Thymus (tissue), 11 donors: ENCODE measurements around the gene NFKBIA. TPM values are rescaled to one million over a fixed set of nuclear protein-coding genes. Genes with fewer than 3 reads are reported as not detected.
"Not testable (repeated sequence)": the region's sequence is repeated elsewhere in the genome, so short reads cannot be mapped to it uniquely, and the experiment has no call there.

Experiments
- DNase-seq, 9 donors: peaks; one replicate each; pipeline ENCODE4 v3.0.0-alpha.2; 2013; ENCODE audit warnings: low spot score in 9 of 9, low read depth in 6 of 9, missing footprints in 1 of 9
- H3K27ac ChIP-seq, 2 donors: one replicate each; pipeline ENCODE4 v1.5.1; 2013; ENCODE audit warnings: control low read depth in 1 of 2, low read depth in 1 of 2, low read length in 1 of 2, mild to moderate bottlenecking in 1 of 2, moderate library complexity in 1 of 2
- H3K27me3 ChIP-seq, 2 donors: one replicate each; pipeline ENCODE4 v1.5.1; 2013; ENCODE audit warnings: low read length in 1 of 2; ENCODE audit not compliant: control insufficient read depth in 2 of 2, insufficient read depth in 1 of 2
- H3K36me3 ChIP-seq, 2 donors: one replicate each; pipeline ENCODE4 v1.5.1; 2013; ENCODE audit warnings: low read length in 1 of 2, mild to moderate bottlenecking in 1 of 2, moderate library complexity in 1 of 2; ENCODE audit not compliant: control insufficient read depth in 2 of 2, insufficient read depth in 2 of 2
- H3K4me1 ChIP-seq, 2 donors: one replicate each; pipeline ENCODE4 v1.5.1; 2013; ENCODE audit warnings: low read length in 2 of 2; ENCODE audit not compliant: control insufficient read depth in 2 of 2, insufficient read depth in 2 of 2
- H3K4me3 ChIP-seq, 2 donors: one replicate each; pipeline ENCODE4 v1.5.1; 2013; ENCODE audit warnings: low read length in 2 of 2, control low read depth in 1 of 2, mild to moderate bottlenecking in 1 of 2
- H3K9me3 ChIP-seq, 2 donors: one replicate each; pipeline ENCODE4 v1.5.1; 2013; ENCODE audit warnings: low read length in 1 of 2, mild to moderate bottlenecking in 1 of 2; ENCODE audit not compliant: control insufficient read depth in 2 of 2, insufficient read depth in 1 of 2
- WGBS: extraction: QIAGEN DNeasy Blood & Tissue Kit; methylation state at CpG from one replicate; pipeline ENCODE4 v1.1.7; 2013; 5-methylcytosine and 5-hydroxymethylcytosine counted together
- polyA plus RNA-seq: library from polyadenylated mRNA; stranded (reverse); fragments of 200-250 nt; gene quantifications from one replicate; pipeline ENCODE4 v1.2.3, GENCODE V29; 2013
- total RNA-seq: library from RNA; stranded (reverse); fragments of 120-200 nt; gene quantifications from one replicate; pipeline ENCODE4 v1.2.4, GENCODE V29; 2013
- donor health status: healthy.

The NFKBIA gene
- total and polyA plus RNA-seq, 2 donors: 166 to 241 TPM

DNA sequence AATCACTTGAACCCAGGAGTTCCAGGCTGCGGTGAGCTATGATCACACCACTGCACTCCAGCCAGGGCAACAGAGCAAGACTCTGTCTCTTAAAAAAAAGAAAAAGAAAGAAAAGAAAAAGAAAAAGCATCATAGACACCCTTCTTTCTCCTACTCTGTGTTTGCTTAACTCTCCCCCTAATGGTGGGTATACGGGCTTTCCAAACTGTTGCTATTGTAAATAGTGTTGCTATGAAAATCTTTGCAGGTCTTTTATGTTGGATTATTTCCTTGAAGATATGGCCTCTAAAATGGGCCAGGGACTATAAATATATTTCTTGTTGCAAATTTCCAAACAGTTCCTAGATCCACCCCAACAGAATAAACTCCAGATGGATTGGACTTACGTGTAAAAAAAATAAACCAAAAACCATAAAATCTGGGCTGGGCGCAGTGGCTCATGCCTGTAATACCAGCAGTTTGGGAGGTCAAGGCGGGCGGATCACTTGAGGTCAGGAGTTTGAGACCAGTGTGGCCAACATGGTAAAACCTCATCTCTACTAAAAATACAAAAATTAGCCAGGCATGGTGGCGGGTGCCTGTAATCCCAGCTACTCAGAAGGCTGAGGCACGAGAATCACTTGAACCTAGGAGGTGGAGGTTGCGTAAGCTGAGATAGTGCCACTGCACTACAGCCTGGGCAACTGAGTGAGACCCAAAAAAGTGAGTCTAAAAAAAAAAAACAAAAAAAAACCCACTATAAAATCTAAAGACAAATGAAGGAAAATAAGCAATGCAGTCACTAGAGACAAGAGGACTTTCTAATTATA is 25.9 kb downstream of the NFKBIA start:
- H3K27ac ChIP-seq: no peak overlapping the region
- no peaks in the 10 kb centered on the region for H3K9me3 ChIP-seq
- H3K27me3 ChIP-seq: no peaks in the 10 kb centered on the region
- peaks cover 0 to 4% of the 10 kb centered on the region in 2 donors for H3K4me1 ChIP-seq
- DNase-seq: no peak
- no peaks in the 10 kb centered on the region for H3K36me3 ChIP-seq
- H3K4me3 ChIP-seq: no peak overlapping the region
- WGBS: 98% methylated on average over 9 of the region's 9 CpGs

DNA sequence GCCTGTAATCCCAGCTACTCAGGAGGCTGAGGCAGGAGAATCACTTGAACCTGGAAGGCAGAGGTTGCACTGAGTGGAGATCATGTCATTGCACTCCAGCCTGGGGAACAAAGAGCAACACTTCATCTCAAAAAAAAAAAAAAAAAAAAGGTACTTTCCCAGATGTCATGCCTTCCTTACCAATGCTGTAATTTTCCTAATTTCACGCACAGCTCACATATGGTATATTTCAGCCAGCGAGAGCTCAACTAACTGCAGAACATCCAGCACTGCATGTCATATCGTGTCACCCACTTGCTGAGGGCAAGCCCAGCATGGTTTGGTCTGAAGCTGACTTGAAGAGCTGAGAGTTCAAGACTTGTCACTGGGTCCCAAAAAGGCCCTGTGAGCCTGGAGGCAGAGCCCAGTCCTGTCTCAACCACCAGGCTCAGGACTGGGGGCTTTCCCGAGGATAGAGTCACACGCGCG is 29.0 kb downstream of the NFKBIA start:
- DNase-seq: no peak
- WGBS: 93% methylated on average over 7 of the region's 7 CpGs

DNA sequence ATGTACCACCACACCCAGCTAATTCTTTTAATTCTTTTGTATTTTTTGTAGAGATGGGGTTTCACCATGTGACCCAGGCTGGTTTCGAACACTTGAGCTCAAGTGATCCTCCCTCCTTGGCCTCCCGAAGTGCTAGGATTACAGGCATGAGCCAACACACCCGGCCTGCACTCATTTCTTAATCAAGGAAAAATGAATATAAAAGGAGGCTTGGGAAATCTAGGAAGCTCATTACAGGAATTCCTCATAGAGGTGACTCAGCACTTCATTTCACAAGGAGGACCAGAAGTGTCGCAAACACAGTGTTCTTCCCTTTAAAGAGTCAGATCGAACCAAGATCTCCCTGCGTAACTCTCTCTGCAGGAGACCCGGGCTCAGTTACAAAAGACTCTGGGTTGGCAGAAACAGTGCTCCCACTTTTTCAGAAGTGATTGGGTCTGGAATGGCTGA is 30.3 kb downstream of the NFKBIA start:
- Histone ChIP-seq H3K4me3 (no peak overlapping the region), H3K27me3 (no peaks in the 10 kb centered on the region), H3K27ac (no peak overlapping the region), H3K9me3 (peaks cover 0 to 12% of the 10 kb centered on the region in 2 donors), H3K36me3 (no peaks in the 10 kb centered on the region), H3K4me1 (peaks cover 9 to 17% of the 10 kb centered on the region in 2 donors)
- DNase-seq: no peak
- 94% methylated on average over 7 of the region's 7 CpGs for WGBS

More for the DNA sequence above, 29.0 kb downstream of the NFKBIA start:
- Histone ChIP-seq H3K27ac (peak overlapping the region in 1 of 2 donors; percentile 51), H3K4me1 (peaks cover 0 to 4% of the 10 kb centered on the region in 2 donors), H3K36me3 (no peaks in the 10 kb centered on the region), H3K27me3 (no peaks in the 10 kb centered on the region), H3K4me3 (no peak overlapping the region), H3K9me3 (peaks cover 0 to 12% of the 10 kb centered on the region in 2 donors)

DNA sequence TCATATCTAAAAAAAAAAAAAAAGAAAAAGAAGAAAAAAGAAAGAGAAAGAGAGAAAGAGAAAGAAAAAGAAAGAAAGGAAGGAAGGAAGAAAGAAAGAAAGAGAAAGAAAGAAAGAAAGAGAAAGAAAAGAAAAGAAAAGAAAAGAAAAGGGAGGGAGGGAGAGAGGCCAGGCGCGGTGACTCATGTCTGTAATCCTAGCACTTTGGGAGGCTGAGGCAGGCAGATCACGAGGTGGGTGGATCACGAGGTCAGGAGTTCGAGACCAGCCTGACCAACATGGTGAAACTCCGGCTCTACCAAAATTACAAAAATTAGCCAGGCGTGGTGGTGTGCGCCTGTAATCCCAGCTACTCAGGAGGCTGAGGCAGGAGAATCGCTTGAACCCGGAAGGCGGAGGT is 31.3 kb downstream of the NFKBIA start:
- 99% methylated on average over 11 of the region's 11 CpGs for WGBS
- not testable (repeated sequence) for H3K4me3 ChIP-seq, DNase-seq, H3K27me3 ChIP-seq, H3K27ac ChIP-seq, H3K36me3 ChIP-seq
- Histone ChIP-seq H3K9me3 (peaks cover 0 to 12% of the 10 kb centered on the region in 2 donors), H3K4me1 (peaks cover 18 to 28% of the 10 kb centered on the region in 2 donors)

DNA sequence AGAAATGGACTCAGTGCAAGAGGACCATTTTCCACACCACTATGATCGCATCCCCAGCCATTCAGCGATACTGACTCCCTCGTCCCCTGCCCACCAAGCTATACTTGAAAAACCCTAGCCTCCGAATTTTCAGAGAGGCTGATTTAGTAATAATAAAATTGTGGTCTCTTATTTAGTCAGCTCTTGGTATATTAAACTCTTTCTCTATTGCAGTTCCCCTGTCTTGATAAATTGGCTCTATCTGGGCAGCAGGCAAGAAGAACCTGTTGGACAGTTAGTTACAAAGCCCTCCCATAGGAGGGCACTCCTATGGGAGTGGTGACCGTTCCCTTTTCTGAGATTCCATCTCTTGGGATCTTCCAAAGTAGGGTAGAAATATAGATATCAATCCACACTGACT is 33.6 kb downstream of the NFKBIA start:
- DNase-seq: no peak
- no peaks in the 10 kb centered on the region for H3K36me3 ChIP-seq
- H3K27ac ChIP-seq: no peak overlapping the region
- H3K4me1 ChIP-seq: peaks cover 35 to 47% of the 10 kb centered on the region in 2 donors
- no peak overlapping the region for H3K4me3 ChIP-seq
- 87% methylated on average over 5 of the region's 5 CpGs for WGBS
- peaks cover 0 to 12% of the 10 kb centered on the region in 2 donors for H3K9me3 ChIP-seq
- no peaks in the 10 kb centered on the region for H3K27me3 ChIP-seq

DNA sequence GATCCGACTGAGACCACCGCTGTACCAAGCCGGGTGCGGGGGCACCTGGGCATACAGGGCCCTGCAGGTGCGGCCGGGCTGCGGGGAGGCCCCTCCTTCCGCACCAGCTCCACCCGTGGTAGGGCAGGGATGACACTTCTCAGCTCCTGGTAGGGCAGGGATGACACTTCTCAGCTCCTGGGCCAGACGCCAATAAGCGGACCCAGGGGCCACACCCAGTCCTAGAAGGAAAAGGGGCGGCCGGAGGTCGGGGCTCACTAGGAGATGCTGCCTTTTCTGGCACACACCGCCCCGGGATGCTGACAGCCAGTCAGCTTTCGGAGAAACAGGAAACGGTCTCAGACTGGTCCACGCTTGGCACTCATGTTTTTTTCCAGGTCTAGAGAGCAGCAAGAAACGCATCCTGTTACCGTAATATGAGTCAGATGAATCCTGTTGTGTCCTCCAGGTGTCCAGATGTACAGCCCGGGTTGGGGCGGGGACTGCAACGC is 34.8 kb downstream of the NFKBIA start:
- WGBS: 46% methylated on average over 24 of the region's 24 CpGs
- peaks cover 35 to 59% of the 10 kb centered on the region in 2 donors for H3K4me1 ChIP-seq

DNA sequence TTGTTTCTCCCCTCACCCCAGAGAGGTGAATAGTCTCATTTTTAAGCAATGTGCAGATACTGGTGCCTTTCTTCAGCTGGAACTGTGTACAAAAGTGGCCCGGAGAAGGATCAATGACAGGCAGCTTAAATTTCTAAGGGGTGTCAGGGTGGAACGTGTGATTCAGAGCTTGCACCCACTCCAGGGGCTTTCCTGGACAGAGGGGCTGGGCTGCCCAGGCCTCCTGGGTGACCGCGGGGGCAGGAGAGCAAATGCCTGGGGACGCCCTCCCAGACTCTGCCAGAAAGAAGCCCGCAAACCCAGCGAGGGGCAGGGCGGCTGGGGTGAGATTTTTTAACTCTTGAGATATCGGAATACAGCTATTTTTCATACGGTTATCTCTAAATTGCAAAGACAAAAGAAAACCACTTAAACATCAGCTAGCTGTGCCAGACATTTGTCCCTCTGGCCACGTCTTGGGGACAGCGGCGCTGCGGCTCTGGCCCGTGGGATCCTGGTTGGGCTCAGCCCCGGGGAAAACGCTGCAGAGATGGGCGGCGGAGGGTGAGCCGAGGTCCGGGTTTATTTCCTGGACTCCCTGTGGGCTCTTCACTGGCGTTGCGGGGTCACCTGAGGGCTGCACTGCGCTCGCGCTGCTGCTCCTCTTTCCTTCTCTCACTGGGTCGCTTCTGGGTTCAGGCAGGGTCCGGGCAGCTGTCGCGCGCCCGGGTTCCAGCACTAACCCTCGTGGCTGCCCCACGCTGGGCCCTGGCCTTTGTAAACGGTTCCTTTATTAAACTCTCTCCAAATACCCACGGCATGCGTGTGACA is 35.8 kb downstream of the NFKBIA start:
- DNase-seq: no peak
- H3K9me3 ChIP-seq: peaks cover 0 to 12% of the 10 kb centered on the region in 2 donors
- no peaks in the 10 kb centered on the region for H3K36me3 ChIP-seq
- 88% methylated on average over 37 of the region's 37 CpGs for WGBS
- H3K4me1 ChIP-seq: peaks cover 35 to 59% of the 10 kb centered on the region in 2 donors
- no peaks in the 10 kb centered on the region for H3K27me3 ChIP-seq
- no peak overlapping the region for H3K4me3 ChIP-seq
- peak overlapping the region; percentile 96 to 97 for H3K27ac ChIP-seq

More for the DNA sequence above, 34.8 kb downstream of the NFKBIA start:
- Histone ChIP-seq H3K9me3 (peaks cover 0 to 12% of the 10 kb centered on the region in 2 donors), H3K4me3 (no peak overlapping the region), H3K36me3 (no peaks in the 10 kb centered on the region), H3K27me3 (no peaks in the 10 kb centered on the region), H3K27ac (peak overlapping the region; percentile 20 to 46)
- DNase-seq: peak in 1 of 9 donors; percentile 78

DNA sequence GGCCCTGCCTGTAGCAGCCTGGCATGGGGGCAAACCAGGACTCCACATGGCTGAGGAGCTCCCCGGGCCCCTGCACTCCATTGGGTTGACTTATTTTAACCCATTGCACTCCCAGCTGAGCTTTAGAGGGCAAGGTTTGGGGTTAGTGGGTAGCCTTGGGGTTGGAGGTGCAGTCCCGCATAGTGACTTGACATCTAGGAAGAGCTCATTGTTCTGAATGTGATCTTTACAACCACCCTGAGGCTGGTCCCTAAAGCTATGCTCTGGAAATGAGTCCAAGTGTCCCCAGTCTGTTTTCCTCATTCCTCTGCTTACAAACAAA is 36.4 kb downstream of the NFKBIA start:
- Histone ChIP-seq H3K27me3 (no peaks in the 10 kb centered on the region), H3K36me3 (no peaks in the 10 kb centered on the region), H3K4me3 (peak overlapping the region; percentile 1 to 21), H3K9me3 (peaks cover 0 to 12% of the 10 kb centered on the region in 2 donors), H3K4me1 (peaks cover 35 to 59% of the 10 kb centered on the region in 2 donors), H3K27ac (peak overlapping the region; percentile 96 to 97)
- DNase-seq: no peak
- 21% methylated on average over 2 of the region's 2 CpGs for WGBS

DNA sequence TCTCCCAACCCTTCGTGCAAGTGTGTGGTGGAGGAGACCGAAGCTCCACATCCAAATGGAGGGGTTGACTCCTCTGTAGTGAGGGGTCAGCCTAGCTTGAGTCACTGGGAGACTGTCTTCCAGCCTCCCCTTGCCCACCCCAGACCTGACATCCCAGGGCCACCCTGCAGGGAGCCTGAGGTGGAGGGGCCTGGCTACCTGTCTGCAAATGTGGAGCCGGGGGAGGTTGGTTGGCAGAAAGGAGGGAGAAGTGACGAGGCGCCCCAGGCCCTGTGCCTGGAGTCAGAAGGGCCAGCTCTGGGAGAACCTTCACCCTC is 37.5 kb downstream of the NFKBIA start:
- Histone ChIP-seq H3K36me3 (no peaks in the 10 kb centered on the region), H3K27me3 (no peaks in the 10 kb centered on the region), H3K27ac (peak overlapping the region; percentile 96 to 97), H3K4me3 (no peak overlapping the region), H3K9me3 (peaks cover 0 to 12% of the 10 kb centered on the region in 2 donors), H3K4me1 (peaks cover 35 to 63% of the 10 kb centered on the region in 2 donors)
- DNase-seq: peak in 1 of 9 donors; percentile 37
- WGBS: 81% methylated on average over 5 of the region's 5 CpGs
